ENCODE data around the gene FBXW4. TPM values are rescaled to one million over a fixed set of nuclear protein-coding genes. Genes with fewer than 3 reads are reported as not detected.

Gene FBXW4
- total and polyA plus RNA-seq, 2 of the 8 experiments (the other 6 are each of a cell fraction or from before 2014, with no cell fraction given) = 29.0 to 32.8 TPM

DNA sequence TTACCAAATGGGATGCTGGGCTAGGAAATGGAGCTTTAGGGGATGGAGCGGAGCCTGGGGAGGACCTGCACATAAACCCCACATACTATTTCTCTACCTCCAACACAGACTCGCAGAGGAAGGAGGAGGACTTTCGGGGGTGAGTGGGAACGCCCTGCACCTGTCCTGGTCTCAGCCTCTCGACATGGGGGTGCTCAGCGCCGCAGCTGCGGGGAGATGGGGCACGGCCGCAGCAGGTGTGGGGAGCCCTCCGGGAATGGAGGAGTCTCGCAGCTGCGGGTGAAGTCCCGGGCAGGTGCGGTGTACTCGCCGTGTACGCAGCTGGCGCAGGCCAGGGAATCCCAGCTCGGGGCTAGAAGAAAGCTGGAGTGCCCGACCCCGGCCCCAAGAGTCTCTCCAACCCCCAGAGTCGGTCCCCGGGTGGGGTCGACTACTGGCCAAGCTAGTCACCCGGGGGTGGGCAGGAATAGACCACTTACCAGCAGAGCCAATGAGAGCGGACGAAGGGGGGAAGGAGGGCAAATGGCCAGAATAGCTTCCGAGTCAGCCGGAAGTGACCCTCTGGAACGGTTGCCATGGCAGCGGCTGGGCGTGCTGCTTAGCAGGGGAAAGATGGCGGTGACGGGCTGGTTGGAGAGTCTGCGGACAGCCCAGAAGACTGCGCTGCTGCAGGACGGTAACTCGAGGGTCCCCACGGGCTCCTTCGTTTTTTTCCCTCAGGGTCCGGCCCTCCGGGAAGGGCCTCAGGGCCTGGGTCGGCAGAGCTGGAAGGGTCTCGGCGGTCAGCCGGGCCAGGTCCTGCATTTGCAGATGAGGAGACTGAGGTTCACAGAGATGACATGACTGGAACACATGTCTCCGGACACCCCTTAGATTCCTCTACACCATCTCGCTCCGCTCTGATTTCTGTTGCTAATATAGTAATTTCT lies 107.0 kb downstream of the FBXW4 start, which contains the start of the genes DPCD and POLL (continued):
- TF ChIP-seq, protein P1, sequence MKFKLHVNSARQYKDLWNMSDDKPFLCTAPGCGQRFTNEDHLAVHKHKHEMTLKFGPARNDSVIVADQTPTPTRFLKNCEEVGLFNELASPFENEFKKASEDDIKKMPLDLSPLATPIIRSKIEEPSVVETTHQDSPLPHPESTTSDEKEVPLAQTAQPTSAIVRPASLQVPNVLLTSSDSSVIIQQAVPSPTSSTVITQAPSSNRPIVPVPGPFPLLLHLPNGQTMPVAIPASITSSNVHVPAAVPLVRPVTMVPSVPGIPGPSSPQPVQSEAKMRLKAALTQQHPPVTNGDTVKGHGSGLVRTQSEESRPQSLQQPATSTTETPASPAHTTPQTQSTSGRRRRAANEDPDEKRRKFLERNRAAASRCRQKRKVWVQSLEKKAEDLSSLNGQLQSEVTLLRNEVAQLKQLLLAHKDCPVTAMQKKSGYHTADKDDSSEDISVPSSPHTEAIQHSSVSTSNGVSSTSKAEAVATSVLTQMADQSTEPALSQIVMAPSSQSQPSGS (IDR thresholded peaks at IDR 0.05; ENCODE audit: low read length) = no peak
- TF ChIP-seq, protein P2, sequence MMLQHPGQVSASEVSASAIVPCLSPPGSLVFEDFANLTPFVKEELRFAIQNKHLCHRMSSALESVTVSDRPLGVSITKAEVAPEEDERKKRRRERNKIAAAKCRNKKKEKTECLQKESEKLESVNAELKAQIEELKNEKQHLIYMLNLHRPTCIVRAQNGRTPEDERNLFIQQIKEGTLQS (IDR thresholded peaks at IDR 0.05; ENCODE audit: insufficient read depth, low read depth, low read length) = no peak
- TF ChIP-seq SIRT6 (IDR thresholded peaks at IDR 0.05; ENCODE audit: low read length) (no peak), PHF8 (conservative IDR thresholded peaks at IDR 0.05; ENCODE audit: low read depth, low read length) (peak; percentile 70; the same call in 1 of the 2 replicates), FOSL1 (IDR thresholded peaks at IDR 0.05; ENCODE audit: insufficient read depth, low read depth, low read length) (no peak), TBP (IDR thresholded peaks at IDR 0.05; ENCODE audit: low read depth, low read length) (peak; percentile 29; the same call in 1 of the 2 replicates), CTBP2 (IDR thresholded peaks at IDR 0.05; ENCODE audit: borderline replicate concordance, insufficient read depth, insufficient read length, low read length) (no peak), SIX5 (IDR thresholded peaks at IDR 0.05; ENCODE audit: low read depth, low read length) (no peak), GTF2F1 (IDR thresholded peaks at IDR 0.05; ENCODE audit: borderline replicate concordance, low read depth, low read length) (no peak), ASH2L (IDR thresholded peaks at IDR 0.05; ENCODE audit: low read length) (peak; percentile 96), EP300 (IDR thresholded peaks at IDR 0.05; ENCODE audit: borderline replicate concordance in 1 of 2, low read depth in 2 of 2, low read length in 2 of 2) (no peak), ZNF274 (IDR thresholded peaks at IDR 0.05; ENCODE audit: borderline replicate concordance, extremely low read depth, low read length) (no peak), JUN (IDR thresholded peaks at IDR 0.05; ENCODE audit: low read depth, low read length) (no peak), BCL11A (IDR thresholded peaks at IDR 0.05; ENCODE audit: low read depth in 2 of 2, low read length in 2 of 2) (no peak), POU5F1 (IDR thresholded peaks at IDR 0.05; ENCODE audit: low read depth, low read length) (no peak), RAD21 (IDR thresholded peaks at IDR 0.05 in 1 of 2, conservative IDR thresholded peaks at IDR 0.05 in 1 of 2; ENCODE audit: low read depth in 2 of 2, low read length in 2 of 2) (no peak), HDAC2 (IDR thresholded peaks at IDR 0.05; ENCODE audit: borderline replicate concordance in 1 of 2, low read depth in 2 of 2, low read length in 2 of 2) (no peak; a peak in 1 of 4 replicates)
- TF ChIP-seq, protein P3, sequence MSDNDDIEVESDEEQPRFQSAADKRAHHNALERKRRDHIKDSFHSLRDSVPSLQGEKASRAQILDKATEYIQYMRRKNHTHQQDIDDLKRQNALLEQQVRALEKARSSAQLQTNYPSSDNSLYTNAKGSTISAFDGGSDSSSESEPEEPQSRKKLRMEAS (IDR thresholded peaks at IDR 0.05) = peak; percentile 59
- TF ChIP-seq, protein P4, sequence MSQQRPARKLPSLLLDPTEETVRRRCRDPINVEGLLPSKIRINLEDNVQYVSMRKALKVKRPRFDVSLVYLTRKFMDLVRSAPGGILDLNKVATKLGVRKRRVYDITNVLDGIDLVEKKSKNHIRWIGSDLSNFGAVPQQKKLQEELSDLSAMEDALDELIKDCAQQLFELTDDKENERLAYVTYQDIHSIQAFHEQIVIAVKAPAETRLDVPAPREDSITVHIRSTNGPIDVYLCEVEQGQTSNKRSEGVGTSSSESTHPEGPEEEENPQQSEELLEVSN (IDR thresholded peaks at IDR 0.05) = no peak

All from H1 (cell line).